Liver (tissue), 9 donors: ENCODE measurements around the gene STK25. TPM values are rescaled to one million over a fixed set of nuclear protein-coding genes. Genes with fewer than 3 reads are reported as not detected.

Experiments used
- DNase-seq: peaks from one replicate; pipeline ENCODE4 v3.0.0-alpha.2; 2017; ENCODE audit warnings: low spot score
- H3K27ac ChIP-seq, 2 donors: one replicate each; pipeline ENCODE4 v1.7.0; 2013; ENCODE audit warnings: inconsistent platforms in 2 of 2, low read length in 2 of 2, control low read depth in 1 of 2, low read depth in 1 of 2, mild to moderate bottlenecking in 1 of 2
- H3K27me3 ChIP-seq, 4 donors: one replicate each; pipeline versions ENCODE4 v1.6.1 to v1.7.0; 2013; ENCODE audit warnings: low read length in 3 of 4, inconsistent platforms in 1 of 4, mild to moderate bottlenecking in 1 of 4, moderate library complexity in 1 of 4; ENCODE audit not compliant: control insufficient read depth in 4 of 4, insufficient read depth in 4 of 4
- H3K36me3 ChIP-seq, 4 donors: one replicate each; pipeline versions ENCODE4 v1.6.1 to v1.7.0; 2013; ENCODE audit warnings: low read length in 3 of 4, mild to moderate bottlenecking in 3 of 4, low read depth in 1 of 4, moderate library complexity in 1 of 4; ENCODE audit not compliant: control insufficient read depth in 4 of 4, insufficient read depth in 3 of 4
- H3K4me1 ChIP-seq, 4 donors: one replicate each; pipeline versions ENCODE4 v1.6.1 to v1.7.0; 2013; ENCODE audit warnings: low read length in 3 of 4, mild to moderate bottlenecking in 3 of 4, moderate library complexity in 1 of 4; ENCODE audit not compliant: control insufficient read depth in 4 of 4, insufficient read depth in 4 of 4
- H3K4me3 ChIP-seq, 3 donors: one replicate each; pipeline versions ENCODE4 v1.6.1 to v1.7.0; 2013; ENCODE audit warnings: low read length in 3 of 3, control low read depth in 1 of 3, low read depth in 1 of 3, mild to moderate bottlenecking in 1 of 3
- H3K9ac ChIP-seq, 2 donors: one replicate each; pipeline ENCODE4 v1.7.0; 2013; ENCODE audit warnings: low read length in 2 of 2, mild to moderate bottlenecking in 2 of 2, moderate library complexity in 2 of 2, control low read depth in 1 of 2, low read depth in 1 of 2
- H3K9me3 ChIP-seq, 4 donors: one replicate each; pipeline versions ENCODE4 v1.6.1 to v1.7.0; 2013; ENCODE audit warnings: low read length in 3 of 4; ENCODE audit not compliant: control insufficient read depth in 4 of 4
- FOXA1 ChIP-seq: IDR thresholded peaks from 2 replicates; pipeline ENCODE4 v1.6.1; 2016; ENCODE audit warnings: antibody characterized with exemption
- FOXA2 ChIP-seq: IDR thresholded peaks from 2 replicates; pipeline ENCODE4 v1.6.1; 2016; ENCODE audit warnings: antibody characterized with exemption
- HNF4A ChIP-seq, 2 donors: conservative IDR thresholded peaks; 2 replicates each; pipeline ENCODE4 v1.6.1; 2016; ENCODE audit warnings: antibody characterized with exemption in 2 of 2, mild to moderate bottlenecking in 2 of 2
- JUND ChIP-seq, 2 donors: IDR thresholded peaks; 2 replicates each; pipeline ENCODE4 v1.6.1; 2016; ENCODE audit warnings: antibody characterized with exemption in 2 of 2
- NR2F2 ChIP-seq: IDR thresholded peaks from 2 replicates; pipeline ENCODE4 v1.6.1; 2016; ENCODE audit warnings: antibody characterized with exemption
- RXRA ChIP-seq, 2 donors: IDR thresholded peaks; 2 replicates each; pipeline ENCODE4 v1.6.1; 2017 to 2018; ENCODE audit warnings: antibody characterized with exemption in 2 of 2, mild to moderate bottlenecking in 1 of 2
- SP1 ChIP-seq: IDR thresholded peaks from 2 replicates; pipeline ENCODE4 v1.6.1; 2018; ENCODE audit warnings: antibody characterized with exemption, mild to moderate bottlenecking
- YY1 ChIP-seq: IDR thresholded peaks from 2 replicates; pipeline ENCODE4 v1.6.1; 2016; ENCODE audit warnings: antibody characterized with exemption, mild to moderate bottlenecking
- WGBS: extraction: QIAGEN DNeasy Blood & Tissue Kit; methylation state at CpG from one replicate; pipeline ENCODE4 v1.1.7; 2013; 5-methylcytosine and 5-hydroxymethylcytosine counted together
- polyA plus RNA-seq, 2 donors: library from polyadenylated mRNA; stranded (reverse) in 1 of 2; unstranded in 1 of 2; fragments of 200-250 nt in 1 of 2; fragments of >200 nt in 1 of 2; fragmentation: Nextera tagmentation in 1 of 2; extraction: Ambion mirVana in 1 of 2; gene quantifications; one replicate each; pipeline versions ENCODE4 v1.2.1 to v1.2.3, GENCODE V29; 2013 to 2015
- total RNA-seq, 2 donors: library from RNA; depleted of rRNA; stranded (reverse); fragments of >200 nt; gene quantifications; one replicate each; pipeline ENCODE4 v1.2.3, GENCODE V29; 2014
- TF ChIP-seq, protein P1 (sequence below): IDR thresholded peaks from 2 replicates; pipeline ENCODE4 v1.6.1; 2016; ENCODE audit warnings: antibody characterized with exemption
- TF ChIP-seq, protein P2 (sequence below): fragments of 150-350 bp; IDR thresholded peaks from 2 replicates; pipeline ENCODE4 v1.5.1; 2017; ENCODE audit warnings: improper control_type of control experiment, low read depth, low read length; ENCODE audit not compliant: missing input control
- TF ChIP-seq, protein P3 (sequence below): IDR thresholded peaks from 2 replicates; pipeline ENCODE4 v1.6.1; 2016; ENCODE audit warnings: antibody characterized with exemption
- TF ChIP-seq, protein P4 (sequence below): IDR thresholded peaks from 2 replicates; pipeline ENCODE4 v1.6.1; 2016; ENCODE audit warnings: antibody characterized with exemption
- TF ChIP-seq, protein P5 (sequence below): IDR thresholded peaks from 2 replicates; pipeline ENCODE4 v1.6.1; 2016; ENCODE audit warnings: antibody characterized with exemption, mild to moderate bottlenecking
- donor health status: healthy.
- donor health status: healthy.
- donor health status: healthy.
- donor health status: healthy.
- donor health status: healthy.

Gene STK25
- total and polyA plus RNA-seq, 4 donors, result 43.4 to 85.6 (median 67.3) TPM

DNA sequence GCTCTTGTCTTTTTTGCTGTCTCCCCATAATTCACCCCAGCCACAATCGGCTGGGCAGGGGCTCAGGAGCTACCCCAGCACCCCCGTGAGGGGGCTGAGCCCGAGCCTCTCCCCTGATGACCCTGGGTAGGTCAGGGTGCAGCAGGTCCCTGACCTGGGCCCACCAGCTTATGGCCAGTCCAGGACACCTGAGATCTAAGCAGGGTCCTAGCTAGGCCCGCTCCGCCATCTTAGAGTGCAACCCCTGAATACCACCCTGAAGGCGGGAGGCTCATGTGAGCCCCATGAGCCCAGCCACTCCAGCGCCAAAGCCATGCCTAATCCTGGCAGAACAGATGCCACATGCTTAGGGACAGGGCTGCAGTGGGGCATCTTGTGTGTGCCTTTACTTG, 16.2 kb downstream of the STK25 start:
- no peak for DNase-seq
- WGBS, result 95% methylated on average over 7 of the region's 7 CpGs
- no peak overlapping the region for H3K27ac ChIP-seq

DNA sequence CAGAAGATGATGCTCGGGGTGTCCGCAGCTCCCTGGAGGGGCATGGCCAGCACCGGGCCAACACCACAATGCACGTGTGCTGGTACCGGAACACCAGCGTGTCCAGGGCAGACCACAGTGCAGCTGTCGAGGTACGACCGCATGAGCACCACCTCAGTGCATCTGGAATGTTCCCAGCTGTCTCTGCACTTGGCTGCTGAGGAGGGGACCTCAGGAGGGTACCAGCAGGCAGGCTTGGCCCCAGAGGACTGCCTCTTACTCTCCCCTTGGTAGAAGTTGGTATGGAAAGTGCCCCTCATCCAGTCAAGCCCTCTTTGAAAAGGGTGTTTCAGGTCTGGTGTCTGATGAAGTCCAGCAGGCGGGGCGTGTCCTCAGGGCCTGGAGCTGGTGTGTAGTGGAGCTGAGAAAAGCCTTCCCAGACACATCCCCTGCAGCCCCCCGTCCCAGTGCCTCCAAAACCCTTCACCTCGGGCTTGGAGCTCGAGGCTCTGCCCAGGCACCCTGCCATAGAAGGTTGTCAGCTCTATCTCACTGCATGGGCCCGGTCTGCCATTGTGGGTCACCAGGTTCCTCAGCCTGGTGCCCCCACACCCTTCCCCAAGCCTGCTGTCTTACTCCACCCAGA, 16.7 kb downstream of the STK25 start:
- 93% methylated on average over 15 of the region's 15 CpGs for WGBS
- no peak overlapping the region for H3K9ac ChIP-seq
- no peak overlapping the region for H3K27ac ChIP-seq
- no peak for DNase-seq
- no peaks in the 10 kb centered on the region for H3K9me3 ChIP-seq
- TF ChIP-seq, protein P1, sequence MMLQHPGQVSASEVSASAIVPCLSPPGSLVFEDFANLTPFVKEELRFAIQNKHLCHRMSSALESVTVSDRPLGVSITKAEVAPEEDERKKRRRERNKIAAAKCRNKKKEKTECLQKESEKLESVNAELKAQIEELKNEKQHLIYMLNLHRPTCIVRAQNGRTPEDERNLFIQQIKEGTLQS, result no peak
- TF ChIP-seq, protein P2, sequence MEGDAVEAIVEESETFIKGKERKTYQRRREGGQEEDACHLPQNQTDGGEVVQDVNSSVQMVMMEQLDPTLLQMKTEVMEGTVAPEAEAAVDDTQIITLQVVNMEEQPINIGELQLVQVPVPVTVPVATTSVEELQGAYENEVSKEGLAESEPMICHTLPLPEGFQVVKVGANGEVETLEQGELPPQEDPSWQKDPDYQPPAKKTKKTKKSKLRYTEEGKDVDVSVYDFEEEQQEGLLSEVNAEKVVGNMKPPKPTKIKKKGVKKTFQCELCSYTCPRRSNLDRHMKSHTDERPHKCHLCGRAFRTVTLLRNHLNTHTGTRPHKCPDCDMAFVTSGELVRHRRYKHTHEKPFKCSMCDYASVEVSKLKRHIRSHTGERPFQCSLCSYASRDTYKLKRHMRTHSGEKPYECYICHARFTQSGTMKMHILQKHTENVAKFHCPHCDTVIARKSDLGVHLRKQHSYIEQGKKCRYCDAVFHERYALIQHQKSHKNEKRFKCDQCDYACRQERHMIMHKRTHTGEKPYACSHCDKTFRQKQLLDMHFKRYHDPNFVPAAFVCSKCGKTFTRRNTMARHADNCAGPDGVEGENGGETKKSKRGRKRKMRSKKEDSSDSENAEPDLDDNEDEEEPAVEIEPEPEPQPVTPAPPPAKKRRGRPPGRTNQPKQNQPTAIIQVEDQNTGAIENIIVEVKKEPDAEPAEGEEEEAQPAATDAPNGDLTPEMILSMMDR, result no peak
- peaks cover 10 to 61% (median 25%) of the 10 kb centered on the region in 4 donors for H3K36me3 ChIP-seq
- H3K4me1 ChIP-seq, result no peaks in the 10 kb centered on the region
- no peak overlapping the region for H3K4me3 ChIP-seq
- H3K27me3 ChIP-seq, result no peaks in the 10 kb centered on the region

More for the DNA sequence above, 16.2 kb downstream of the STK25 start:
- no peak overlapping the region for H3K4me3 ChIP-seq
- H3K4me1 ChIP-seq, result no peaks in the 10 kb centered on the region
- H3K9me3 ChIP-seq, result no peaks in the 10 kb centered on the region
- no peak overlapping the region for H3K9ac ChIP-seq
- H3K36me3 ChIP-seq, result peaks cover 13 to 62% (median 25%) of the 10 kb centered on the region in 4 donors
- TF ChIP-seq YY1 (no peak), FOXA1 (no peak), SP1 (no peak), JUND (IDR thresholded peaks at IDR 0.05) (no peak), RXRA (IDR thresholded peaks at IDR 0.05) (no peak), FOXA2 (no peak), HNF4A (conservative IDR thresholded peaks at IDR 0.05) (no peak), NR2F2 (no peak)
- TF ChIP-seq, protein P3, sequence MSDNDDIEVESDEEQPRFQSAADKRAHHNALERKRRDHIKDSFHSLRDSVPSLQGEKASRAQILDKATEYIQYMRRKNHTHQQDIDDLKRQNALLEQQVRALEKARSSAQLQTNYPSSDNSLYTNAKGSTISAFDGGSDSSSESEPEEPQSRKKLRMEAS, result no peak
- TF ChIP-seq, protein P4, sequence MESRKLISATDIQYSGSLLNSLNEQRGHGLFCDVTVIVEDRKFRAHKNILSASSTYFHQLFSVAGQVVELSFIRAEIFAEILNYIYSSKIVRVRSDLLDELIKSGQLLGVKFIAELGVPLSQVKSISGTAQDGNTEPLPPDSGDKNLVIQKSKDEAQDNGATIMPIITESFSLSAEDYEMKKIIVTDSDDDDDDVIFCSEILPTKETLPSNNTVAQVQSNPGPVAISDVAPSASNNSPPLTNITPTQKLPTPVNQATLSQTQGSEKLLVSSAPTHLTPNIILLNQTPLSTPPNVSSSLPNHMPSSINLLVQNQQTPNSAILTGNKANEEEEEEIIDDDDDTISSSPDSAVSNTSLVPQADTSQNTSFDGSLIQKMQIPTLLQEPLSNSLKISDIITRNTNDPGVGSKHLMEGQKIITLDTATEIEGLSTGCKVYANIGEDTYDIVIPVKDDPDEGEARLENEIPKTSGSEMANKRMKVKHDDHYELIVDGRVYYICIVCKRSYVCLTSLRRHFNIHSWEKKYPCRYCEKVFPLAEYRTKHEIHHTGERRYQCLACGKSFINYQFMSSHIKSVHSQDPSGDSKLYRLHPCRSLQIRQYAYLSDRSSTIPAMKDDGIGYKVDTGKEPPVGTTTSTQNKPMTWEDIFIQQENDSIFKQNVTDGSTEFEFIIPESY, result no peak
- TF ChIP-seq, protein P1, result no peak
- TF ChIP-seq, protein P5, sequence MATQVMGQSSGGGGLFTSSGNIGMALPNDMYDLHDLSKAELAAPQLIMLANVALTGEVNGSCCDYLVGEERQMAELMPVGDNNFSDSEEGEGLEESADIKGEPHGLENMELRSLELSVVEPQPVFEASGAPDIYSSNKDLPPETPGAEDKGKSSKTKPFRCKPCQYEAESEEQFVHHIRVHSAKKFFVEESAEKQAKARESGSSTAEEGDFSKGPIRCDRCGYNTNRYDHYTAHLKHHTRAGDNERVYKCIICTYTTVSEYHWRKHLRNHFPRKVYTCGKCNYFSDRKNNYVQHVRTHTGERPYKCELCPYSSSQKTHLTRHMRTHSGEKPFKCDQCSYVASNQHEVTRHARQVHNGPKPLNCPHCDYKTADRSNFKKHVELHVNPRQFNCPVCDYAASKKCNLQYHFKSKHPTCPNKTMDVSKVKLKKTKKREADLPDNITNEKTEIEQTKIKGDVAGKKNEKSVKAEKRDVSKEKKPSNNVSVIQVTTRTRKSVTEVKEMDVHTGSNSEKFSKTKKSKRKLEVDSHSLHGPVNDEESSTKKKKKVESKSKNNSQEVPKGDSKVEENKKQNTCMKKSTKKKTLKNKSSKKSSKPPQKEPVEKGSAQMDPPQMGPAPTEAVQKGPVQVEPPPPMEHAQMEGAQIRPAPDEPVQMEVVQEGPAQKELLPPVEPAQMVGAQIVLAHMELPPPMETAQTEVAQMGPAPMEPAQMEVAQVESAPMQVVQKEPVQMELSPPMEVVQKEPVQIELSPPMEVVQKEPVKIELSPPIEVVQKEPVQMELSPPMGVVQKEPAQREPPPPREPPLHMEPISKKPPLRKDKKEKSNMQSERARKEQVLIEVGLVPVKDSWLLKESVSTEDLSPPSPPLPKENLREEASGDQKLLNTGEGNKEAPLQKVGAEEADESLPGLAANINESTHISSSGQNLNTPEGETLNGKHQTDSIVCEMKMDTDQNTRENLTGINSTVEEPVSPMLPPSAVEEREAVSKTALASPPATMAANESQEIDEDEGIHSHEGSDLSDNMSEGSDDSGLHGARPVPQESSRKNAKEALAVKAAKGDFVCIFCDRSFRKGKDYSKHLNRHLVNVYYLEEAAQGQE, result no peak
- no peaks in the 10 kb centered on the region for H3K27me3 ChIP-seq
